ENCODE measurements around the gene OTUB2.
A peak's percentile ranks its signal among the peaks of the same experiment; 100 is the strongest.

OTUB2 gene

DNA sequence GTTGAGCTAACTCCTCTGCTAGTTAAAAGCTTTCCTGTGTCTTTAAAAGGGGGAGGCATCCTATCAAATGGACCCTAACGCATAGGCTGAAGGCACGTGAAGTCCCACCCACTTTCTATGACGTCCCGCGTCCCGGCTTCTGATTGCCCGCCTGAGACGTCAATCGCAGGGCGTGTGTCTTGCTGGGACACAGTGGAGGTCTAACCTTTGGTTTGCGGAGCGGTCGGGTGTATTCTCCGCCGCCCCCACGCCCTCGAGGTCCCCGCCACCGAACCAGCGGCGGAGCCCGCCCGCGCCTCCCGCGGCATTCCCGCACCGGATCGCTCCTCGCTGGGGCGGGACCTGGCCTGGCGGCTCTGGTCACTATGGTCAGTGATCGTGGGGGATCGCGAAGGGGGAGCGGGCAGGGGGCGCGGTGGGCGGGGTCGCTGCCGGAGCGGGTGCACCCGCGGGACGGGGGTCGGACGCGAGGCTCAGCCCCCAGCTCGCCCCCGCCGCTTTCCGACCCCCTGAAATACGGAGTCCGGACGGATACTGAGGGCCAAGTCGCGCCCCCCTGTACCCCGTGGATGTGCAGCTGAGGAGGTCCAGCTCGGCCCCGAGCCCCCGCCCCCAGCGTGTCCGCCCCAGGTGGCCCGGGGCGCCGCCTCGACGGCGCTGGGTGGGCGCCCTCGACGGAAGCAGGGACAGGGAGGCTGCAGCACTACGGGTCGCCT, at the start of gene OTUB2:
OTUB2 (plus strand) TSS at position 168 of the 716 bp plus-strand sequence; CDS start at position 366, 198 bp downstream.
- DNase-seq (ENCODE audit: low read depth): peak; percentile 87

DNA sequence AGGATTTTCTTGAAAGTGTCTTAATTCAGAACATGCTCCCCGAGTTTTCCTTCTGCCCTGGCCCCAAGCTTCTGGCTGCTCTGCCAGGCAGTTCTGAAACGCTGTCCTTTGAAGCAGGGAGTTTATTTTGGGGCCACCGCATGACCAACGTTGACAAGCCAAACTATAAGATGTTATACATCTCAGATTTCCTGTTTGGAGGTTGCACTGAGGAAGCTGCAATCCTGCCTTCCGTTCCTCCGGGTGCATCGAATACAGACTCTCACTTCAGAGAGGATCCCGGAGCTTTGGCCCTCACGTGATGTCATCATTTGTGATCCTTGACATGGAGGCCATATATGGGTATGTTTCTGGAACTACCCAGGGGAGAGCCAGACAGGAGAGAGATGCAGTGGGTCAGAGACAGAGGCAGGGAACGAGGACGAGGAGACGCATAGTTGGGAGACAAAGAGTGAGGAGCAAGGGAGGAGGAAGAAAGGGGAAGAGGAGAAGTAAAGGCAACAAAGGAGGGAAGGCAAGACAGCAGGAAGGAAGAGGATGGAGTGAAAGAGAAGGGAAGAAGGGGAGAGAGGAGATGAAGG, 49.6 kb upstream of the OTUB2 start, which contains the start of gene ASB2:
ASB2 (minus strand) TSS at position 94 of the 581 bp plus-strand sequence. CDS start 12,031 bp downstream, outside the sequence.
- DNase-seq (ENCODE audit: low read depth): no peak

DNA sequence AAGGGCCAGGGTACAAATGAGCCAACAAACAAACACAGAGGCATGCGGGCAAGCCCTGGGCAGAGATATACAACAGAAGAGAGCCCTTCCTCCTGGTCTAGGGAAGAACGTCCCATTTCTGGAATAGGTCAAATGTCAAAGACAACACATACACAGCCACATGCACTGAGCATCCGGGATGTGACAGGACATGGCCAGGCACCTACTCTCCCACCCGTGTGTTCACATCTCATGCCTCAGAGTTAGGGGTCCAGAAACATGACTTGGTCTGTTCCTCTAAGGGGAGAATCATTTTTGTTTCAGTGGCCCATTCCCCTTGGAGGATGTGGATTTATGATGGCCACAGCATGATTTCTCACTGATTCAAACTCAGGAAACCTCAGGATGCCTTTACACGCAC, 49.0 kb upstream of the OTUB2 start:
- DNase-seq (ENCODE audit: low read depth): no peak

DNA sequence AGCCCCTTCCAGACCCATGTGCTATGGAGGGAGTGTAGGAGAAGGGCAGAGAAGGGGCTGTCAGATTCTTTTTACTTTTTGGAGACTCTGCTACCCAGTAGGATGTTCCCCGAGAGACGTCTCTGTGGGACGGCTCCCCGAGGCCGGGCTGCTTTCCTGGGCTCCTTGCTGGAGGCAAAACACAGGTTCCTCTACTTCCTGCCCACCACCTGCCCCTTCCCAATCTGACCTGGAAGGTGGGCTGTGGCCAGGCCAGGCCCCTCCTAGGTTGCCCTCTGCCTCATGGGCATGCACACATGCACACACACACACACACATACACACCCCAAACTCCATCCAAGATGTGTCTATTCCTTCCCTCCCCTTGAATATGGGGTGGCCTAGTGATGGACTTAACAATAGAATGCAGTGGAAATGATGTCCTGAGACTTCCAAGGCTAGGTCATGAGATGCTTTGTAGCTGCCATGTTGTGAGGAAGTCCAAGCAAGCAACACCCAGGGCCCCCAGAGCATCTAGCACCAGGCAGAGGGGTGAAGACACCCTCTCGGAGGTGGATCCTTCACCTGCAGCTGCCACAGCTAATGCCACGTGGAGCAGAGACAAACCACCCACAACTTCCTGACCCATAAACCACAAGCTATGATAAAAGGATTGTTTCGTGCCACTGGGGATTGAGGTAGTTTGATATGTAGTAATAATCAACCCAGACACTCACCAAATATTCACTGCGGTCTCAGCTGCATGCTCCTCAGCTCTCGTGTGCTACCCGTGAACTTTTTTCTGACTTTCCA, 48.2 kb upstream of the OTUB2 start:
- DNase-seq (ENCODE audit: low read depth): no peak

DNA sequence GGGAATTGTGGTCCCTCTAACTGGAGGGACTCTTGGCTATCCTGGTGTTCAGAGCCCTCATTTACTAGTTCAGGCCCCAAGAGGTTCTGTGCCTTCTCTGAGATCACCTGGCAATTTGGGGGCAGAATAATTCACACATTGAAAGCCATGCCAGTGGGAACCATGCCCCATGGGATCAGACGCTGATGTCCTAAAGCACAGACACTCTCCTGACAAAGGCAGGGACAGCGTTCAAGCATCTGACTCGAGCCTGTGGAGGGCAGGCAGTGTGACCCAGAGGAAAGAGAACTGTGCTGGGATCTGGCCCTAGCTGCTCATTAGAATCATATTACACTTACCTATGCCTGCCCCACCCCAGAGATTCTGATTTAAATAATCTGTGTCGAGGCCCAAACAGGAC, 47.4 kb upstream of the OTUB2 start:
- DNase-seq (ENCODE audit: low read depth): no peak

DNA sequence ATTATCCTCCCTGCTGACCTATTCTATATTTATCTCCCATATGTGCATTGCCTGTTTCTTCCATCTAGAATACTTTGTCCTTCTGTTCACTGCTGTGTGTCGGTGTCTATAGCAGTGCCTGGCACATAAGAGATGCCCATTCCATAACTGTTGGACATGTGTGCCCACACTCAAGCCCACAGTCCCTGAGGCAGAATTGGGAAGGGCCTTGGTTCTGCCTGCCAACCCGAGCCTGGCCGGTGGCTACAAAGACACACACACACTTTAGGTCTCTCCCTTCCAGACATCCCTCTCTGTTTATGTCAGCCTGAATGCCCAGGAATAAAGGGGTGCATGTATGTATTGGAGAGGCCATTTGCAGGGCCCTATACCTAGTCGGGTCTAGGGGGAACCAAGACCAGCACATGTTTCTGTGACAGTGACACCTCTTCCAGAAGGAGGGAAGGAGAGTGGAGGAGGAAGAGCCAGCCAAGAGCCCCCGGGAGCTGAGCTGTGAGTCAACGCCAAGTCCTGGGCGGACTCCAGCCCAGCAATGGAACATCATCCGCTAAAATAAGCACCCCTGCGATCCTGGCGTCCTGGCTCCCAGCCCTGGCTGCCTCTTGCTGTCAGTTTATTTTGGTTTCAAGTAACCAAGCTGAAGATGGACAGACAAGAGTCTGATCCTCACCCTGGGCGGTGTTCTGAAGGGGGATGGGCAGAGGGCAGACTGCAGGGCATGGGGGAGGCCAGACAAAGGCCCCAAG, 45.5 kb upstream of the OTUB2 start:
- DNase-seq (ENCODE audit: low read depth): no peak

DNA sequence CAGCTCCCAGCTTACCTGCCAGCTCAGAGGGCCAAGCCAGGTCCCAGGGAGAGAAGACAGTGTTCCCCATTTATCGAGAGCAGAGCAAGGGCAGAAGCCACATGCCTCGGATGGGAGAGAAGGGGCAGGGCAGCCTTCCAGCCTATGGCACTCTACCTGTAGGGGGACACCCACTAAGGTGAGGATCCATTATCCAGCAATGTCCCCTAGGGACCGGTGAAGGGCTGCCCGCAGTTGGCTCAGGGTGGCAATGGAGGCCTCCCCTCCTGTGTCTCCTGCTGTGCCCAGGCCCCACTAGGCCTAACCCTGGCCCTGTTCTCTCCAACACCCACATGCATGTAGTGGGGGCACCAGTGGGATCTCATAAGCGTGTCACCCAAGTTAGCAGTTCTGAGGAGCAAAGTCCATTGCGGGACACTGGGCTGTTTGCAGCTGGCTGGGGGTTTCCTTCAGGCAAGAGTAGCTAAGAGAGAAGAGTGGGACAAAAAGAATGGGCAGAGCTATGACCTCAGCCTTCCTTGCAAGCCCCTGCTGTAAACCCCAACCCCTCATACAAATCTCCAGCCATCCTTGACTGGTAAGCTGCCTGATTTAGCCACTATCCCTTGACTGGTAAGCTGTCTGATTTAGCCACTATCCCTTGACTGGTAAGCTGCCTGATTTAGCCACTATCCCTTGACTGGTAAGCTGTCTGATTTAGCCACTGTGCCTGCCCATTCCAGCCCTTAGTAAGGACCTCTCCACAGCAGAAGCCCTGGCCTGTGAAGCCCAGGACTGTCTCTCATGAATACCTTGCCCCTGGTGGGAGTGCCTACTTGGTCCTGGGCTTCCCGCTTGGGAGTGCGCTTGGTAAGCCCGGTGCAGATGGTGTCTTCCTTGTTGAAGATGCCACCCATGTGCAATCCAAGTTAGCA, 44.6 kb upstream of the OTUB2 start:
- DNase-seq (ENCODE audit: low read depth): no peak

DNA sequence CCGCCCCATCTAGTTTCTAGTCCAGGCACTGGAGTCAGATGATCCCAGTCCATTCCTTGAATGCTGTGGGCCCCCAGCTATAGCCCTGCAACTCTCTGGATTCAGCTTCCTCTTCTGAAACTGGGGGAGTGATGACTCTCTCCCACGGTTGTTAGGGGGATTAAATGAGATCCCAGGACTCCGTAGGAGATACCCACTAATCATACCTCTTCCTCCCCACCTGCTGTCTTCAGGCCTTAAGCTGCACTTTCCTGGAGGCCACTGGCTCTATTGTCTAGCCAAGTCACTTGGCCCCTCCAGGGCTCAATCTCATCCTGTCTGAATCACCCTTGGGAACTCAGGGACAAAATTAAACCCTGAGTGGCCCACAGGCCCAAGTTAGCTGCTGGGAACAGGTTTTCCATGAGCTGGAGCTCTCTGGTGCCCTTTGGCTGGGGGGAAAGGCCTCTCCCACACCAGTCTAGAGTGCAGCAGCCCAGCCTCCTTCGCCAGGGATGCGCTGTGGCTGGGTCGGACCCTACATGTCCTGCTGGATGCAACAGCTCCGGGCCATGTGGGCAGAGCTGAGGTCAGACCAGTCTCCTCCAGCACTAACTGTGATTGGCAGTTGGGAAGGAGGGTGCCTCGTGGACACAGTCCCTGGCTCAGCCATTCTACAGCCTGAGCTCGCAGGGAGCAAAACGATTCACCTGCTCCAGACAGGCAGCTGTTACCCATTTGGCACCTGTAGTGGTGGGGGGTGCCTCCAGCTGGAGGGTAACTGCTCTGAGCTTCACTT, 43.7 kb upstream of the OTUB2 start:
- DNase-seq (ENCODE audit: low read depth): no peak

DNA sequence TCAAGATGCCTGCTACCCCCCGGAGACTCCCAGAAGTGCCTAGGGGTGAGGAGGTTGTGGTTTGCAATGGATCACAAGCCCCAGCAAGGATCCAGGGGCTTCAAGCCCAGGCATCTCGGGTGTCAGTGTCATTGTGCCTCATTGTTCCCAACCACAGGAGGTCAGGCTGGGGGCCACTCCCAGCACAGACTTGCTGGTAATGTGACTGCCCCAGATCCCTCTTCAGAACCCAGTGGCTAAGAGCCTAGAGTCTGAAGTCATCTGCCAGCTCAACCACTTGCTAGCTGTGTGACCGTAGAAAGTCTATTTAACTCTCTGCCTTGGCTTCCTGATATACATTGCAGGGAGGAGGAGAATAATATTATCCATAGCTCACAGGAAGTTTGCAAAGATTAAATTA, 42.1 kb upstream of the OTUB2 start:
- no peak for DNase-seq (ENCODE audit: low read depth)

DNA sequence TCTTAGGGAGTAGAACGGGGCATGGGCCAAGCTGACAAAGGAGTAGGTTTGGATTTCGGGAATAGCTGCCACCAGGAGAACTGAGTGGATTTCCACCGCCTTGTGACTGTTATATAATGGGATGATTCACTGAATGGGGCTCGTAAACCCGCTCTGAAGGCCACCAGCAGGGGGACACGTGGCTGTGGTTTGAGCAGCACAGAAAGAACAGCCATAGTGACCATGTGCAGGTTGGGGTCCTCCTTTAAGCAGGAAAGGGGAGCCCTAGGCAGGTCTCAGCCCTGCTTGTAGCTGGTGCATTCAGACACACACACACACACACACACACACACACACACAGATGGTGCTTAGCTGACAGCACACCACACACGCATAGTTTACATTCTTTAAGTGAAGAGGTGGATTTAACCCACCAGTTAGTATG, 41.1 kb upstream of the OTUB2 start:
- DNase-seq (ENCODE audit: low read depth): no peak

DNA sequence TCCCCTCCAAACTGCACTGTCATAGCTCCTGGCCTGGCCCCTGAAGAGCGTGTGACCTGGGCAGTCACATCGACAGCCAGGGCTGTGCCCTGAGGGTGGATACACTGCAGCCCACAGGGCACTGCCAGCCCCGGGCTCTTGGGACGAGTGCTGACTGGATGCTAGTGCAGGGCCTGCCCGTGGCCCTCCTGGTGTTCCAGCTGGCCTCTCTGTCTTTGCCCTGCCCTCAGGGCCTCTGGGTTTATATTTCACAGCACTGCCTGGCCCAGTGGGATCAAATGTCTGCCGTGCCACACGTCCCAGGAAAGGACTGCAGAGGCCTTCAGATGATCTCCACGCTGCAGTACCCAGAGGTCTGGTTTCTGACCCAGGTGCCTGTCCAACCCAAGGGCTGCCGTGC, 39.2 kb upstream of the OTUB2 start:
- no peak for DNase-seq (ENCODE audit: low read depth)

DNA sequence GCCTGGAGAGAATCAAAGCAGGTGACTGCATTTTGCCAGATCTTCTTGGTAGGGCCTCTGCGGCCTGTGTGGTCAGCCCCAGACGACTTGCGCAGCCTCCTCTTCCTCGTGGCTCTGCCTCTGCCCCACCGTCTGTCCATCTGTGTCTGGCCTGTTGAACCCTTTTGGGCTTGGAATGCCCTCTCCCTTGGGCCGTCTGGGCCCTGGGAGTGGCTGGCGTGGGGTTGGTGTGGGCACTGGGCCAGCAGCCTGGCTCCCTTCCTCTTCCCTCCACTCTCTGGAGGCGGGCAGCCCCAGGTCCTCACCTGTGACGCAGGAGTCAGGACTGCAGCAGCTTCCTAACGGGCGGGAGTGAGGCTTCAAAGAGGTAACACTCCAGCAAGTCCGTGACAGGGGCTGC, 38.8 kb upstream of the OTUB2 start:
- no peak for DNase-seq (ENCODE audit: low read depth)

DNA sequence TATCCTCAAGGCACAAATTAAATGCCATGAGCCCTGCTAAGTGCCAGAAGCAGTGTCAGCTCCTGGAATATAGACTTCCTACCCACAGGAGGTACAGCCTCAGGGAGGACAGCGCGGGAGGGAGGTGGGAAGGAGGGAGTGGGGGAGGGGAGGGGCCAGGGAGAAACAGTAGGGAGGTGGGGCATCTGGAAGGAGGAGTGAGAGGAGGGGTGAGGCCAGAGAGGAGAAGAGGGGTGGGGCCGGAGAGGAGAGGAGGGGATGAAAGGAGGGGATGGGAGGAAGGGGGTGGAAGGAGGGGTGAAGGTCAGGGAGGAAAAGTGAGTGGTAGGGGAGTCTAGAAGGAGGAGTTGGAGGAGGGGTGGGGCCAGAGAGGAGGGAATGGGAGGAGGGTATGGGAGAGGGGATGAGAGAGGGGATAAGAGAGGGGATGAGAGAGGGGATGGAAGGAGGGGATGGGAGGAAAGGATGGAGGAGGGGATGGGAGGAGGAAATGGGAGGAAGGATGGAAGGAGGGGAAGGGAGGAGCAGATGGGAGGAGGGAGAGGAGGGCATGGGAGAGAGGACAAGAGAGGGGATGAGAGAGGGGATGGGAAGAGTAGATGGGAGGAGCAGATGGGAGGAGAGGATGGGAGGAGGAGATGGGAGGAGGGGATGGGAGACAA, 38.2 kb upstream of the OTUB2 start:
- DNase-seq (ENCODE audit: low read depth): no peak

DNA sequence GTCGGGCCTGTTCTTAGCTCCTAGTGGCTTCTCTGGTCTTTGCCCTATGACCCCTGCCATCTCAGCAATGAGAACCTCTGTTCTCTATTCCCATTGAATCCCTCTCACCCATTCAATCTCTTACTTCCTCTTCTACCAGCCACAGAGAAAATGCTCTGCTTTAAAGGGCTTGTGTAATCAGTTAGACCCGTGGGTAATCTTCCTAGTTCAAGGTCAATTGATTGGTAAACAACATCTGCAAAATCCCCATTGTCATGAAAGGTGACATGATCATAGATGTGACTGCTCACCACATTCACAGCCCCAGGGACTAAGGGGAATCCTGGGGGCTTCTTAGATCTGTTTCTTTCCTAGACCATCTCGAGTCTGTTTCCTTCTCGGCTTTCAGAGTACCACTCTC, 36.2 kb upstream of the OTUB2 start:
- DNase-seq (ENCODE audit: low read depth): no peak

DNA sequence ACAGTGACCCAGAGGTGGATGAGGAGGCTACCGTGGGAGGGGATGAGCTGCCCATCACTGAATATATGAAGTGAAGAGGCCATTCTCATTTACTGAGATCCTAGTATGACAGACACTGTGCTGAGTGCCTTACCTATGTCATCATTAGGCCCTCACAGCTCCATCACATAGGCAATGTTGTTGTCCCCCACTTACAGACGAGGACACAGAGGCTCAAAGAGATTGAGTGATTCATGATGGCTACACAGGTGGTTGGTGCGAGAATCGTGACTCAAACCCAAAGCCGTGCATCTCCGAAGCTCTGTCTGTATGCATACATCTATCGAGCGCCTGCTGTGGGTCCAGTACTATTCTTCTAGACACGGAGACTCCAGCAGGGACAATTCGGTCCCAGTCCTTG, 34.9 kb upstream of the OTUB2 start:
- DNase-seq (ENCODE audit: low read depth): no peak

DNA sequence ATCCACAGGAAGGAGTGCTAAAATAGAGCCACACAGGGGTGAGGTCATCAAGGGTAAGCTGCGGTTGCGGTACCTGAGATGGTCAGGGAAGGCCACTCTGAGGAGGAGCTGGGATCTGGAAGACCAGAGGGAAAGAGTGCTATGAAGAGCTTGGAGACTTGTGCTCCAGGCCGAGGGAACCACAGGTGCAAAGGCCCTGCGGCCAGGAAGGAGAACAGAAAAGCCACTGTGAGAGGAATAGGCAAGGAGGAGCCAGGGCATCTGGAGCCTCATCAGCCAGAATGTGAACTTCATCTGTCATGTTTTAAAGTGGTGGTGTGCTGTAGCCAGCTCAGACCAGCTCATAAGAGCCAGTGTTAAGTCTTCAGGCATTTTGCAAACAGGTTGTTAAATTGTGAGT, 34.5 kb upstream of the OTUB2 start:
- no peak for DNase-seq (ENCODE audit: low read depth)

DNA sequence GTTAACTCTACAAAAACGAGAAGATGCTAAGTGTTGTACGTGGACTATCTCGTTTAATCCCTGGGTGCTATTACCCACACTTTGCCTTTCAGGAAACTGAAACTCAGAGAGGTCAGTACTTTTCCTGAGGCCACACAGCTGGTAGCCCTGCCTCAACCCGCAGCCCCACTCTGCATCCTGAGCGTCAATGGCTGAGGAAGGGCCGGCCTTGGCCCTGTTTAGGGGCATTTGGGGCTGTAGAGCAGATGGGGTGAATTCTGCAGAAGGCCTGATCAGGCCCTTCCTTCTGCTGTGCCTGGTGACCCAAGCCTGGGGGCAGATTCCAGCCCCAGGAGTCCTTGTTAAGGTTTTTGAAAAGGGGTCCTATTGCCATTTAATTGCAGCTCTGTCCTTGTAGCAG, 32.8 kb upstream of the OTUB2 start:
- DNase-seq (ENCODE audit: low read depth): no peak

DNA sequence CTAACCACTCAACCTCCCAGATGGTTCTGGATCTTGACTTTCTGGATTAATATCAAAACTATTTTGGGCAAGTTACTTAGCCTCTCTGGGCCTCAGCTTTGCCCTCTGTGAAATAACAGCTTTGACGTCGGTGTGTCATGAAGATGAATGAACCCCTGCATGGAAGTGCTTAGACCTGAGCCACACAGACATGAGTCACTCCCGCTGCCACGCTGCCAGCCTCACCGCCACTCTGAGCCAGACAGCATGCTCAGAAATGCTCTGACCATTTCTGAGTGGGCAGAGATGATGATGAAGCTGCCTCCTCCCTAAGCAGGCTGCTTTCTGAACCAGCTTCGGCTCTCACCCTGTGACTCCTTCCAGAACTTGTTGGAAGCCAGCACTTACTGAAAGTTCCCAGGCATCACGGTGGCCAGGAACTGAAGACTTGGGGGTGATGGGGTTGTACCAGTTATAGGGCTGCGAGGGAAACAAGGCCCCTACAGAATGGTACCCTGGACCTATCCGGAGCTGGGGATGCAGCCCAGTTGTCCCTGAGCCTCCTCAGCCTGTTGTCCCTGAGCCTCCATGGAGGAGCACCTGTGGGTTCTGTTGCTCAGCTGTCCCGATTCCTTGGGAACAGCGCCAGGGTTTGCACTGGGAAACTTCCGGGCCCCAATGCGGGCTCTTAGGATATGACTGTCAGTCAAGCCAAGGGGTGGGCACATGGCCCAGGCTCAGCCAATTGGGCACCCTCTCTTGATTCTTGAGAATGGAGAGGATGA, 31.0 kb upstream of the OTUB2 start:
- DNase-seq (ENCODE audit: low read depth): no peak

DNA sequence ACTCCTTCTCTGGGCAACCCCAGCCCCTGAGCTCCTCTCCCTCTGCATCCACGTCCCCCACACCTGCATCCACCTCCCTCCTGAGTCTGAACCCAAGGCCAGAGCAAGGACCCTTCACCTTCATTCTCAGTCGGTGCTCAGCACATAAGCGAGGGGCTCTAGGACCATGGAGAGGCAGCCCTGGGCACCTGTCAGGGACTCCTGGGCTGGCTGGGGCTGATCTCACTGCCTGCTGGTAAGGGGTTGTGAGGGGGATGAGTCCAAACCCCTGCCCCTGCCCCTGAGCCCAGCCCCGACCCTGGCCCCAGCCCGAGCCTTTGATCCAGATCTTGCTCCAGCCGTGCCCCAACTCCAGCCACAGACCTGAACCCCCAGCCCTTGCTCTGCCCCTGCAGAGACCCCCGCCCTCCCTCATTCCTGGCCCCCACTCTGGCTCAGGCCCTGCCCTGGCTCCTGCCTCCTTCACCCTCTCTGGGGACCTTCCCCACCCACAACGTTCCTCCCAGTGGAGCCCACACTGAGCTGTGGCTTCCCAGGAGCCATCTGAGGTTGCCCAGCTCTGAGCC, 29.9 kb upstream of the OTUB2 start:
- DNase-seq (ENCODE audit: low read depth): no peak

Data from stimulated activated CD8-positive, alpha-beta memory T cell treated with anti-CD3 and anti-CD28 coated beads, Interleukin-15, amount 100 ng/mL, for 24 hours (primary cell).